B cell (primary cell): Measurements from ENCODE around the gene MST1.

Experiments used
- EZH2 ChIP-seq: IDR thresholded peaks from 2 replicates; pipeline ENCODE4 v1.6.1; 2012; ENCODE audit warnings: borderline replicate concordance, low read depth, mild to moderate bottlenecking, moderate library complexity, low read length; ENCODE audit not compliant: insufficient read depth, poor library complexity, severe bottlenecking
- TF ChIP-seq, protein P1 (sequence below): fragments of 200-600 bp; IDR thresholded peaks from one replicate; pipeline ENCODE4 v1.8.0; 2022; ENCODE audit warnings: antibody characterized with exemption, mild to moderate bottlenecking

DNA sequence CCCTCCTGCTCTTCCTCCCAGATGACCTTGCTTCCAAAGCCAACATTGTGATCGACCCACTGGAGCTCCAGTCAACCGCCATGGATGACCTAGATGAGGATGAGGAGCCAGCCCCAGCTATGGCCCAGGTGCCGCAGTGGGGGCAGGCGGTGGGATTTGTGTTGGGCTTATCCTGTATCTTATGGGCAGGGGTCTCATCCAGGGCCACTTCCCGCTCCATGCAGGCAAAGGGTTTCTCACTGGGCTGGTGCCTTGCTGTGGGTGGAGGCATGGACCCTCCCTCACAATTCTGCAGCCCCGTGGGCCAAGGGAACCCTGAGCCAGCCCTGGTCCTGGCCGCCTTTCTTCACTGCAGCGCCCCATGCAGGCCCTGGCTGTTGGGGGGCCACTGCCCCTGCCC is 15.4 kb upstream of the MST1 start:
- TF ChIP-seq, protein P1, sequence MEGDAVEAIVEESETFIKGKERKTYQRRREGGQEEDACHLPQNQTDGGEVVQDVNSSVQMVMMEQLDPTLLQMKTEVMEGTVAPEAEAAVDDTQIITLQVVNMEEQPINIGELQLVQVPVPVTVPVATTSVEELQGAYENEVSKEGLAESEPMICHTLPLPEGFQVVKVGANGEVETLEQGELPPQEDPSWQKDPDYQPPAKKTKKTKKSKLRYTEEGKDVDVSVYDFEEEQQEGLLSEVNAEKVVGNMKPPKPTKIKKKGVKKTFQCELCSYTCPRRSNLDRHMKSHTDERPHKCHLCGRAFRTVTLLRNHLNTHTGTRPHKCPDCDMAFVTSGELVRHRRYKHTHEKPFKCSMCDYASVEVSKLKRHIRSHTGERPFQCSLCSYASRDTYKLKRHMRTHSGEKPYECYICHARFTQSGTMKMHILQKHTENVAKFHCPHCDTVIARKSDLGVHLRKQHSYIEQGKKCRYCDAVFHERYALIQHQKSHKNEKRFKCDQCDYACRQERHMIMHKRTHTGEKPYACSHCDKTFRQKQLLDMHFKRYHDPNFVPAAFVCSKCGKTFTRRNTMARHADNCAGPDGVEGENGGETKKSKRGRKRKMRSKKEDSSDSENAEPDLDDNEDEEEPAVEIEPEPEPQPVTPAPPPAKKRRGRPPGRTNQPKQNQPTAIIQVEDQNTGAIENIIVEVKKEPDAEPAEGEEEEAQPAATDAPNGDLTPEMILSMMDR: no peak
- no peak for TF ChIP-seq EZH2
